VCaP (cell line): ENCODE measurements around the gene EFNA2.

Experiments
- H3K27ac ChIP-seq: fragments of 450-650 bp; 2 replicates; pipeline ENCODE4 v1.5.1; 2017
- CTCF ChIP-seq: fragments of 450-650 bp; conservative IDR thresholded peaks from 2 replicates; pipeline ENCODE4 v1.5.1; 2017; ENCODE audit warnings: mild to moderate bottlenecking, moderate library complexity

The EFNA2 gene

GRCh38 chr19:1291761-1292418 is 6.2 kb downstream of the EFNA2 start:
- no peak overlapping the region for H3K27ac ChIP-seq
- TF ChIP-seq CTCF: no peak

- TF ChIP-seq CTCF: no peak
- no peak overlapping the region for H3K27ac ChIP-seq
Observed at GRCh38 chr19:1292419-1293151, 6.9 kb downstream of the EFNA2 start.

- TF ChIP-seq CTCF: no peak
- H3K27ac ChIP-seq: no peak overlapping the region
Observed at GRCh38 chr19:1293782-1294604, 8.3 kb downstream of the EFNA2 start.

- no peak for TF ChIP-seq CTCF
- no peak overlapping the region for H3K27ac ChIP-seq
Observed at GRCh38 chr19:1294688-1295087, 9.0 kb downstream of the EFNA2 start.

- H3K27ac ChIP-seq: no peak overlapping the region
- no peak for TF ChIP-seq CTCF
Observed at GRCh38 chr19:1295169-1296012, 9.7 kb downstream of the EFNA2 start.

GRCh38 chr19:1296078-1296477 is 10.4 kb downstream of the EFNA2 start:
- H3K27ac ChIP-seq: no peak overlapping the region
- TF ChIP-seq CTCF: no peak
